GM18508 (cell line): ENCODE measurements around the gene DEFB119.
"Not testable (repeated sequence)": the region's sequence is repeated elsewhere in the genome, so short reads cannot be mapped to it uniquely, and the experiment has no call there.

Experiments
- ATAC-seq: cut with Tn5 transposase; IDR thresholded peaks from one replicate; pipeline ENCODE4 v1.9.1; 2021; ENCODE audit warnings: moderate number of reproducible peaks; ENCODE audit not compliant: insufficient read depth, unreplicated experiment

The DEFB119 gene, protein sequence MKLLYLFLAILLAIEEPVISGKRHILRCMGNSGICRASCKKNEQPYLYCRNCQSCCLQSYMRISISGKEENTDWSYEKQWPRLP

DNA sequence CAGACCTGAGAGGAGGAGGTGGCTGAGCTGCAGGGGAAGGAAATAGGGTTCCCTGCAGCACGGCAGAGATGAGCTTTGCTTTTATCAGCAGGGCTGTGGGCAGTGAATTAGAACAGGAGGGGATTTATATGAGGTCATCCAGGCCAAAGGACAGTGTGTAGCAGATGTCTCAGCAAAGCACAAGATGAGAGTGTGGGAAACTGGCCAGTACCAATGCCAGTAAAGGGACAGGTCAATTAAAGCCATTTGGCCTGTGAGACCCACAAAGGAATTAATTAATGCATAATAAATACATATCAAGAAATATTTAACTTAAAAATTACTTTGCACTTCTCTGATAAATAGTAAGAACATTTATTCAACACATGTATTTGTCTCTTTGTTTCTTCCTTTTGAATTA is at the start of gene DEFB119:
Gene DEFB119 (minus strand): TSS at position 101 of the 400 bp plus-strand sequence. CDS start 107 bp downstream, outside the sequence.
- no peak for ATAC-seq

DNA sequence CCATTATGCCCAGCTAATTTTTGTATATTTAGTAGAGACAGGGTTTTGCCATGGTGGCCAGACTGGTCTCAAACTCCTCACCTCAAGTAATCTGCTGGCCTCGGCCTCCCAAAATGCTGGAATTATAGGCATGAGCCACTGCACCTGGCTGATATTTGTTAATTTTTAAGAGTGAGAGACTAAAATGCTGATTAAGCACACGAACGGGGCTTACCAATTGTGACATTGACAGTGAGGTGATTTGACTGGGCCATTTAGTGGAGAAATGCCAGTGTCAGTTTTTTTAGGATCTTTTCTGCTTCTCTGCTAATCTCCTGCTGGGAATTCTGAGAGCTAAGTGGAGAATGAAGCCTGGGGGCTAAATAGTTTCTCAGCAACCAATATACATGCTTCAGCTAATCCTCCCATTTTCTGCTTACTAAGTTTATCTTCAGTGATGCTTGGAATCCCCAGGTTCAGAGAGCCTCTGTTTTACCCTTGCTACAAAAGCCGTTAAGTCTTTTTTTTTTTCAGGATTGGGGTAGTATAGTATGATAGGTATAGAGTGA is 40.3 kb upstream of the DEFB119 start:
- no peak for ATAC-seq

DNA sequence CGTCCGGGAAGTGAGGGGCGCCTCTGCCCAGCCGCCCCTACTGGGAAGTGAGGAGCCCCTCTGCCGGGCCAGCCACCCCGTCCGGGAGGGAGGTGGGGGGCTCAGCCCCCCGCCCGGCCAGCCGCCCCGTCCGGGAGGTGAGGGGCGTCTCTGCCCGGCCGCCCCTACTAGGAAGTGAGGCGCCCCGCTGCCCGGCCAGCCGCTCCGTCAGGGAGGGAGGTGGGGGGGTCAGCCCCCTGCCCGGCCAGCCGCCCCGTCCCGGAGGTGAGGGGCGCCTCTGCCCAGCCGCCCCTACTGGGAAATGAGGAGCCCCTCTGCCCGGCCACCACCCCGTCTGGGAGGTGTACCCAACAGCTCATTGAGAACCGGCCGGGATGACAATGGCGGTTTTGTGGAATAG is 37.2 kb upstream of the DEFB119 start:
- ATAC-seq, result not testable (repeated sequence)

DNA sequence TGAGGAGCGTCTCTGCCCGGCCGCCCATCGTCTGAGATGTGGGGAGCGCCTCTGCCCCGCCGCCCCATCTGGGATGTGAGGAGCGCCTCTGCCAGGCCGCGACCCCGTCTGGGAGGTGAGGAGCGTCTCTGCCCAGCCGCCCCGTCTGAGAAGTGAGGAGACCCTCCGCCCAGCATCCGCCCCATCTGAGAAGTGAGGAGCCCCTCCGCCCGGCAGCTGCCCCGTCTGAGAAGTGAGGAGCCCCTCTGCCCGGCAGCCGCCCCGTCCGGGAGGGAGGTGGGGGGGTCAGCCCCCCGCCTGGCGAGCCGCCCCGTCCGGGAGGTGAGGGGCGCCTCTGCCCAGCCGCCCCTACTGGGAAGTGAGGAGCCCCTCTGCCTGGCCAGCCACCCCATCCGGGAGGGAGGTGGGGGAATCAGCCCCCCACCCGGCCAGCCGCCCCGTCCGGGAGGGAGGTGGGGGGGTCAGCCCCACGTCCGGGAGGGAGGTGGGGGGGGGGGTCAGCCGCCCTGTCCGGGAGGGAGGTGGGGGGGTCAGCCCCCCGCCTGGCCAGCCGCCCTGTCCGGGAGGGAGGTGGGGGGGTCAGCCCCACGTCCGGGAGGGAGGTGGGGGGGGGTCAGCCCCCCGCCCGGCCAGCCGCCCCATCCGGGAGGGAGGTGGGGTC is 36.6 kb upstream of the DEFB119 start:
- ATAC-seq, result not testable (repeated sequence)

DNA sequence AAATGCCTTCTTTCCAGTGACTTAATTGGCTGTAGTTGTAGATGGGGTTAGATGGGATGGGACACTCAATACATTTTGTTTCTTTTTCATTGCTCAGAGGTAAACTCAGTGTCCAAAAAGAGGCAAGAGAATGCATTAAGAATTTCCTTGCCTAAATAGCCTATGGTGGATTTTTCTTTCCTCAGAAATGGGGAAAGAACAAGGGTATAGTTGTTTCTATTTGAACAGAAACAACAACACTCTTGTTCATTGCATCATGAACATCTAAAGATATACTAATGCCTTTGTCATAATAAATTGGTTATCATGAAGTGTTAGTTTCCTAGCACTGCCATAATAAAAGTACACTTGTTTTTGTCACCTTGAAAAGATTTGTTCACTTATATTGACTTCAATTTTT is 35.4 kb upstream of the DEFB119 start:
- ATAC-seq, result no peak

DNA sequence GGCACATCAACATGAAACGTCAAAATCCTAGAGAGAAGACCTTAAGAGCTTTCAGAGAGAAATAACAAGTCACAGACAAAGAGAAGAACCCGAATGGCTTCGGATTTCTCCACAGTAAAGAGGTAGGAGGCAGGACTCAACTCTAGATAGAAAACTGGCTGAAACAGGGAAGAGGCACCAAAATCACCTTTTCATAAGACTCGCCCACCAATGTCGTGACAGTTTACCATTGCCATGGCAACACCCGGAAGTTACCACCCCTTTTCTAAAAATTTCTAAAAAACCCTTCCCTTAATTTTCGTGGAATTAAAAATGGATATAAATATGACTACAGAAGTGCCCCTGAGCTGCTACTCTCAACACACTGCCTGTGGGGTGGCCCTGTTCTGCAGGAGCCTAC is 27.9 kb upstream of the DEFB119 start:
- no peak for ATAC-seq

DNA sequence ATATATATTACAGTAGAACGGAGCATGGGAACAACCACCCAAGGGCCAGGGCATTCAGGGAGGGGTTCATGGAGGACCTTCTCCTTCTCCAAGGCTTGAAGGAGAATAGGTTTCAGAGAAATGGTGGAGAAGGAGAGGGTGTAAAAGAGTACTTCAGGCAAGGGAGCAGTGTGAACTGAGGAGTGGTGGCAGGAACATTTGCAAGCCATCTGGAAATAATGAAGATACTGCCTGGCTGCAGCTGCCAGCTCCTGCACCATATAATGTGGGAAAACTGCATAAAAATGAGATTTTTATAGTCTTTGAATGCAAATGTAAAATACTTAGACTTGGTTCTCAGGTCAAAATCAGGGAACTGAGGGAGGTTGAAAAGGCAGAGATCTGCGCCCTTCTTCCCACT is 25.3 kb upstream of the DEFB119 start:
- ATAC-seq, result no peak

DNA sequence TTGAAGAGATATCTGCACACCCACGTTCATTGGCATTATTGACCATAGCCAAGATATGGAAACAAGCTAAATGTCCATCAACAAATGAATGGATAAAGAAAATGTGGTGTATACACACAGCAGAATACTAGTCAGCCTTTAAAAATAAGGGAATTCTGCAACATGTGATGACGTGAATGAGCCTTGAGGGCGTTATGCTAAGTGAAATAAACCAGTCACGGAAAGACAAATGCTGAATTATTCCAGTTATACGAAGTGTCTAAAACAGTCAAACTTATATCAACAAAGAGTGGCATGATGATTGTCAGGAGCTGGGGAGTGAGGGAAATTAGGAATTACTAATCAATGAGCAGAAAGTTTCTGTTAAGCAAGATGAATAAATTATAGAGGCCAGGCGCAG is 24.0 kb upstream of the DEFB119 start:
- no peak for ATAC-seq

DNA sequence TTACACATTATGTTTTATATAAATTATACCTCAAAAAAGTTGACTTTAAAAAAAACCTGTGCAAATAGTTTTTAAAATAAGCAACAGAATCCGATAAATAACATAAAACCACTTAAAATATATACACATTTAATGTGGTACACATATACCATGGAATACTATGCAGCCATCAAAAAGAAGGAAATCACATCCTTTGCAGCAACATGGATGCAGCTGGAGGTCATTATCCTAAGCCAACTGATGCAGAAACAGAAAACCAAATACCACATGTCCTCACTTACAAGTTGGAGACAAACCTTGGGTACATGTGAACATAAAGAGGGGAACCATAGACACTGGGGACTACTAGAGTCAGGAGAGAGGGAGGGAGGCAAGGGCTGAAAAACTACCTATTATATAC is 19.6 kb upstream of the DEFB119 start:
- no peak for ATAC-seq

DNA sequence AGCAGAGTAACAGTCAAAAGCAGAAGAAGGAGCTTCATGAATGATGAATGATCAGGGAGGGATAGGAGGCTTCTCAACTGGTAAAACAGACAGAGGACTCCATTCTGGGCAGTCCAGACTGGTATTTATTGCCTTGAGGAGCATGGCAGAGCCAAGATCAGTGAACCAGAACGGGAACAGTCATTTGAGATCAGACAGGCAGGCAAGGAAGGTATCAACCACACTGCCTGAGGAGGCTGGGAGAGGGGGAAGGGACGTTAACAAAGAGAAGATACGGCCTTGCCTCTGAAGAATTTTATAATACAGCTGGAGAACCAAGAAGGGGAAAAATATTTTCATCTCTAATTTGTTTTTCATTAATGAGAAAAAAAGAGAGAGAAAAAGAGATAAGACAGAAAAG is 15.7 kb upstream of the DEFB119 start, which contains the start of gene DEFB121:
Gene DEFB121 (minus strand): TSS at position 101 of the 400 bp plus-strand sequence. CDS start 63 bp downstream, at position 38.
- ATAC-seq, result no peak

DNA sequence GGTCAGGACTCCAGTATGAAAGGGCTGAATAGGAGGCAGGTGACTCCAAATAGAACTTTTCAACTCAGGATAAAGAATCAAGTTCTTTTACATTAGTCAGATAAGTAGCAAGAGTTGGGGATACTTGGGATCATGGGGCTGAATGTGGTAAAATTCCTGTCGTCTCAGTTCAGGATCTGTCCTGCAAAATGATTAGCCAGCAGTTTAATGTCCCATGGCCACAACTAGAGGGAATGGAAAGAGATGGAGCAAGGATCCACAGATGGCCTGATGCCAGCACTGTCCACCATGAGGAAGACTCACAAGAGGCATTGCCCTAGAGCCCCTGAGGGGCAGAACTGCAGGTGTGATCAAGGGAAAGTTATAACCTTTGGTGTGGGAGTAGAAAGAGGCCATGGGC is 13.5 kb upstream of the DEFB119 start:
- no peak for ATAC-seq

DNA sequence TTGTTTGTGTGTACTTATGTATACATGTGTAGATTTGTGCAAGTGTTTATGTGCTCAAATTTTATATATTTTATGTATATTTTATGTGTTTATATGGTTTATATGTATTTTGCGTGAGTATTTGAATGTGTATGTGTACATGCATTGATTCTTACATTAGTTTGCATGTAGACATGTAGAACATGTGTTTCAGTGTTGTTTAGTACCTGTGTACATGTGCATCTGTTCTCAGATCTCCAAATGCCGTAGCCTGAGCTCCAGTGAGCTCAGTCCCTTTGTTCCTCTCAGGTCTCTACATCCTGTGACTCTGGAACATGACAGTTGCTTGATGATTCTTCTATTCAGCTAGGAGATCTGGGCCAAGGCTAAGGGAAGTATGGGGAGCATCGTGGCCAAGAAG is 4.5 kb upstream of the DEFB119 start:
- ATAC-seq, result no peak

DNA sequence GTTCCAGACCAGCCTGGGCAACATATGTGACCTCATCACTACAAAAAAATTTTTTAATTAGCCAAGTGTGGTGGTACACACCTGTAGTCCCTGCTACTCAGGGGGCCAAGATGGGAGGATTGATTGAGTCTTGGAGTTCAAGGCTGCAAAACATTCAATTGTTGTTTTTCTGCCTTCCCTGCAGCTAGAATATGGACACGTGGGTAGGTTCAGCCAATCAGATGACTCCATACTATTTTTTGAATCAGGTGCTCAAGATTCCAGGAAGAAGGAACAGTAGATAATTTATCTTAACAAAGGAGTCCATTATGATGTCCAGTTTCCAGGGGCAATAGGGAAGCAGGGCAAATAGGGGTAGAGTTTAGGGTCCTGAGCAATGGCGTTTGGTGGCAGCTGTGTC is 2.4 kb upstream of the DEFB119 start:
- no peak for ATAC-seq

DNA sequence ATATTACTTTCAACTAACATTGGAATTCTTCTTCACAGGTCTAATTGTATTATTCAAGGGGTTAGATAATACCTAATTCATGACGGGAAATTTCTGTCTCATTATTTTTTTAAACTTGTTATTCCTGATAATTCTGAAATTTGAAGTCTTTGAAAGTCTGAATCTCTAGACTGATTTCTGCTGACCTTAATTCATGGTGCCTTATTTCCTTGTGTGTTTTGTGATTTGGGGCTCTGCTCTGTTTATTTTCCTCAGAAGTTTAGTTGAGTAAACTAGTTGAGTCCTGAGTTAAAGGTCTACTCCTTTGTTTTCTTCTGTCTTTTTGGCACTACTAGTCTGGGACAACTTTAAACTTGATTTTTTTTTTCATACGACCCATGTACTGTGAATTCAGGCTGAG is 16.0 kb downstream of the DEFB119 start:
- ATAC-seq, result no peak

DNA sequence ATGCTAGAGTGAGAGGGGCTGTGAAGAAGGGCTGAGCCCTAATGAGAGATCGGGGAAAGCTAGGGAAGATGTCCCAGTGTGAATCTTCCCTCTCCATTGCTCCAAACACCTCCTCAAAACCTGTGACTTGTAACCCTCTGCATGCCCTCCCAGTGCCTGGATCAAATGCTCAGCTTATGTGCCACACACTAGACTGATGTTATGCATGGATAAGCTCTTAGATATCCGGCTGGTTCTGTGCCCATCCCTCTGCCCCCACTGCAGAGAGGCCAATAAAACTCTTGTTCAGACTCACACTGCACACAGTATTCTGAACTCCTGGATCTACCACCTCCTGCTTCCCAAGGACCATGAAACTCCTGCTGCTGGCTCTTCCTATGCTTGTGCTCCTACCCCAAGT is 22.1 kb downstream of the DEFB119 start, which contains the start of gene DEFB118:
Gene DEFB118 (plus strand): TSS at position 301 of the 400 bp plus-strand sequence. CDS start 50 bp downstream, at position 351.
- ATAC-seq, result no peak

DNA sequence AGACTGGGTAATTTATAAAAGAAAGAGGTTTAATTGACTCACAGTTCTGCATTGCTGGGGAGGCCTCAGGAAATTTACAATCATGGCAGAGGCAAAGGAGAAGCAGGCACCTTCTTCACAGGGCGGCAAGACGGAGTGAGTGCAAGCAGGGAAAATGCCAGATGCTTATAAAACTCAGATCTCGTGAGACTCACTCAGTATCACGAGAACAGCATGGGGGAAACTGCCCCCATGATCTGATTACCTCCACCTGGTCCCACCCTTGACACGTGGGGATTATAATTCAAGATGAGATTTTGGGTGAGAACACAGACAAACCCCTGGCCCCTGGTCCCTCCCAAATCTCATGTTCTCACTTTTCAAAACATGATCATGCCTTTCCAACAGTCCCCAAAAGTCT is 26.1 kb downstream of the DEFB119 start:
- ATAC-seq, result not testable (repeated sequence)

DNA sequence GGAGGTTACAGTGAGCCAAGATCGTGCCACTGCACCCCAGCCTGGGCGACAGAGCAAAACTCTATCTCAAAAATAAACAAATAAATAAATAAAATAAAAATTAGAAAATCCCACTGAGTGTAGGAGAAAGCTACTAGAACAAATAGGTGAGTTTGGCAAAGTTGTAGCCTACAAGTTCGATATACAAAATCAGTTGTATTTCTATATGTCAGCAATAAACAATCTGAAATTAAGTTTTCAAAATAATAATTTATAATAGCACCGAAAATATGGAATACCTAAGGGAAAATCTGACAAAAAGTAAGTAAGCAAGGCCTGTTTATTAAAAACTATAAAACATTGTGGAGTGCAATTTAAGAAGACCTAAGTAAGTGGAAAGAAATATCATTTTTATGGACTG is 27.1 kb downstream of the DEFB119 start:
- ATAC-seq, result no peak

DNA sequence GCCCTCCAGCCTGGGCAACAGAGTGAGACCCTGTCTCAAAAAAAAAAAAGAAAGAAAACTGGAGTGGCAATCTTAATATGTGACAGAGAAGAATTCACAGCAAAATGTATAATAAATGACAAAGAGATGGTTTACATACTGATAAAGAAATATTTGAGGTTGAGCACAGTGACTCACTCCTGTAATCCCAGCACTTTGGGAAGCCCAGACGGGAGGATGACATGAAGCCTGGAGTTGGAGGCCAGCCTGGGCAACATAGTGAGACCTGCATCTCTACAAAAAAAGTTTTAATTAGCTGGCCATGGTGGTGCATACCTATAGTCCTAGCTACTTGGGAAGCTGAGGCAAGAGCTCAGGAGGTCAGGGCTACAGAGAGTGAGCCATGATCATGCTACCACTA is 34.4 kb downstream of the DEFB119 start:
- no peak for ATAC-seq

DNA sequence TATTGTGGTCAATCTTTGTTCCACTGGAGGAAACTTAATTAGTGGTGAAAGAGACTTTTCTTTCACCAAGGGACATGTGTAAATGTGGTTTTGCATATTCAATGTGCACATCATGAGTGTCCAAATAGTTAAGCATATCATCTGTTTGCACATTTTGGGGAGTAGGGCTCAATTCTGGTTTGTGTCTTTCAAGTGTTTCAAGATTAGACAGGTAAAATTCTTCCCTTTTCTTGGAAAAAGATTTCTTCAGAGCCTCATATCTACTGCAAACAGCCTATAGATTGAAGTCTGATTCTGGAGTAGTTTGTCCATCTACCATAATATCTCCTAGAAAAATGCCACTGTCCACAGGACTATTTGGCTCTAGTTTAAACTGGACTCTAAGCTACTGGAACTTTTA is 48.9 kb downstream of the DEFB119 start:
- no peak for ATAC-seq

DNA sequence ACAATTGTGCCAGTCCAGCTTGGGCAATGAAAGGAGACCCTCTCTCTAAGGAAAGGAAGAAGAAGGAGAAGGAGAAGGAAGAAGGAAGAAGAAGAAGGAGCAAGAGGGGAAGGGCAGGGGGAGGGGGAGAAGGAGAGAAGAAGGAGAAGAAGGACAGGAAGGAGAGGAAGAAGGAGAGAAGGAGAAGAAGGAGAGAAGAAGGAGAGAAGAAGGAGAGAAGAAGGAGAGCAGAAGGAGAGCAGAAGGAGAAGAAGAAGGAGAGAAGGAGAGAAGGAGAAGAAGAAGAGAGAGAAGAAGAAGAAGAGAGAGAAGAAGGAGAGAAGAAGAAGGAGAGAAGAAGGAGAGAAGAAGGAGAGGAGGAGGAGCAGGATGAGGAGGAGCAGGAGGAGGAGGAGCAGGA is 59.5 kb downstream of the DEFB119 start:
- ATAC-seq, result no peak
